HG03025 (cell line): ENCODE results near the gene KLHL18.
"Not testable (repeated sequence)": the region's sequence is repeated elsewhere in the genome, so short reads cannot be mapped to it uniquely, and the experiment has no call there.

Experiments used
- ATAC-seq: cut with Tn5 transposase; IDR thresholded peaks from one replicate; pipeline ENCODE4 v1.9.1; 2021; ENCODE audit warnings: mild to moderate bottlenecking, moderate library complexity; ENCODE audit not compliant: unreplicated experiment, low FRiP score

The KLHL18 gene

DNA sequence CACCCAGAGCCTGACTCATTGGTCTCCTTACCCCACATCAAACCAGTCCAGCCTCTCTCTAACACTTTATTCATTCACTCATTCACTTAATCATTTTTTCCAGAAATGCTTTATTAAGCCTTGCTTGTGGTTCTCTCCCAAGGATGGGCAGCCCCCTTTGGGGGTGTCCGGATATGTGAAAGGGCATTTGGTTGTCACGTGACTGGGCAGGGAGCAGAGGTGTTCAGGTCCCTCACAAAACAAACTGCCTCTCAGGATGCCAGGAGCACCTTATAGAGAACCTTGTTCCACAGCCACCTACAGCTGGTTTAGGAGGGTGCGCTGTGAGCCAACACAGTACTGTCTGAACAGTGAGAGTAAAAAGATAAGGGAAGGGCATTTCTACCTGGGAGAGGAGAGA lies 72.3 kb downstream of the KLHL18 start:
- ATAC-seq = no peak

DNA sequence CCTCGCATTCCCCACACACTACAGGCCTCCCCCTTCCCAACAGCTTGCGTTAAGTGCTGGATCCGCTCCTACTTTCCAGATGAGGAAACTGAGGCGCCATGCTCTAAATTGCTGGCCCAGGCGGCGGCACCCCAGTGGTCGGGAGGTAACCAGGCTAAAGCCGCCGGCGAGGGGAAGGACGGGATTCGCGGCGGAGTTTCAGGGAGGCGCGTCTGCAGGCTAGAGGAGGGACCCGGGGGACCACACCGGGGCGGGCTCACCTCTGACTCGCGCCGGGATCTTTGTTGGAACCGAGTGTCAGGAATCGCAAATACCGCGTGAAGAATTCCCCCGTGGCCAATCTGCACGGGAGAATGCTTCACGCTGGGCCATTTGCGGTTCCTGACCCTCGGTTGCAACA lies 73.5 kb downstream of the KLHL18 start:
- no peak for ATAC-seq

DNA sequence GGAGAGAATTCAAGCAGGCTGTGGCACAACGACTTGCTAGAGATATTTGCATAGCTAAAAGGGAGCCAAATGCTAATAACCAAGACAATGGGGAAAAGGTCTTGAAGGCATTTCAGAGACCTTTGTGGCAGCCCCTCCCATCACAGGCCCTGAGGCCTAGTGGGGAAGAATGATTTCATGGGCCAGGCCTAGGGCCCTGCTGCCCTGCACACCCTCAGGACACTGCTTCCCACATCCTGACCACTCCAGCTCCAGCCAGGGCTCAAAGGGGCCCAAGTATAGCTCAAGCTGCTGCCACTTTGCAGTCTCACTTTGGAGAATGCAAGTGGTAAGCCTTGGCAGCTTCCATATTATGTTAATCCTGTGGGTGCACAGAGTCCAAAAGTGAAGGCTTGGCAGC lies 76.6 kb downstream of the KLHL18 start:
- no peak for ATAC-seq

DNA sequence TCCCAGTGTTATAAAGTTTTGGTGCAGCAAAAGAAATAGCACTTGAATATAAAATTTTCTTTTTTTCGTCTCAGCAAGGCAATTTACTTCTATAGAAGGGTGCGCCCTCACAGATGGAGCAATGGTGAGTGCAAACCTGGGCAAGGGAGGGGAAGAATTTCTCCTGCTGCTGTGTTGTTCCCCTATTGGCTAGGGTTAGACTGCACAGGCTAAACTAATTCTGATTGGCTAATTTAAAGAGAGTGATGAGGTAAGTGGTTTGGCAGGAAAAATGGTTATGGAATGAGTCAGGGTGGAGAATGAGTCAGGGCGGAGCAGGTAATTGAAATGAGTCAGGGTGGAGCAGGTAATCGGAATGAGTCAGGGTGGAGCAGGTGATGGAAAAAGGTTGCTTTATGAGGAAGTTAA lies 77.4 kb downstream of the KLHL18 start:
- not testable (repeated sequence) for ATAC-seq

DNA sequence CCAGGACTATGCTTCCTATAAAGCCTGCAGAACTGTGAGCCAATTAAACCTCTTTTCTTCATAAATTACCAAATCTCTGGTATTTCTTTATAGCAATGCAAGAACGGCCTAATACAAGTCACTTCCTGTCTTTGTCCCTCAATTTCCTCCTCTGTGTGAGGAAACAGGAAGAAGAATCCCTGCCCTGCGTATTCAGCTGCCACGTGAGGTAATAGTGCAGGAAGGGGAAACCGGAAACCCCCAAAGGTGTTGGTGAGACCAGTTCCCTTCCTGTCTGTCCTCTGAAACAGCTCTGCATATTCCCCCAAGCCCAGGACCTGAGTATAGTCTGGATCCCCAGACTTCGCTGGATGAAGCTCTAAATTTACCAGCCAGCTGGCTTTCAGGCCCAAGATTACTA lies 80.0 kb downstream of the KLHL18 start:
- ATAC-seq = no peak

DNA sequence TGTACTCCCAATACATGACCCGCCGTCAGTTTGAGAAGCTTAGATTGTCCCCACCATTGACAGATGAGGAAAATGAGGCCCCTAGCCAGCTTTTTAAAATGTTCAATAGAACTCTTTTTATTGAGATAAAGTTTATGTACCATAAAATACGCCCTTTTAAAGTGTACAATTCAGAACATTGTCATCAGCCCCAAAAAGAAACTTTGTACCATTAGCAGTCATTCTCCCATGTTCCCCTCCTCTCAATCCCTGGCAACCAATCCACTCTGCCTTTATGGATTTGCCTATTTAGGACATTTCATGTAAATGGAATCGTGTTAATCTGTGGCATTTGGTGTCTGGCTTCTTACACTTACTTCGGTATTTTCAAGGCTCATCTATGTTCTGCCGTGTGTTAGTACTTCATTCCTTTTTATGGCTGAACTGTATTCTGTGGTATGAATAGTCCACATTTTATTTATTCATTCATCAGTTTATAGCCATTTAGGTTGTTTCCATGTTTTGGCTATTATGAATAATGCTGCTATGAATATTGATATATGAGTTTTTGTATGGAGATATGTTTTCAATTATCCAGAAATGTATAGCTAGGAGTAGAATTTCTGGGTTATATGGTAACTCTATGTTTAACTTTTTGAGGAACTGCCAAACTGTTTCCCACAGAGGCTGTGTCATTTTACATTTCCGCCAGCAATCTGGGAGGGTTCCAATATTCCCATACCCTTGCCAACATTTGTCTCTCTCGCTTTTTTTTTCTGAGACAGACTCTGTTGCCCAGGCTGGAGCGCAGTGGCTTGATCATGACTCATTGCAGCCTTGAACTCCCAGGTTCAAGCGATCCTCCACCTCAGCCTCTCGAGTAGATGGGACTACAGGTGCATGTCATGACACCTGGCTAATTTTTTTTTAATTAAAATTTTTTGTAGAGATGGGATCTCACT lies 82.7 kb downstream of the KLHL18 start:
- ATAC-seq = no peak

DNA sequence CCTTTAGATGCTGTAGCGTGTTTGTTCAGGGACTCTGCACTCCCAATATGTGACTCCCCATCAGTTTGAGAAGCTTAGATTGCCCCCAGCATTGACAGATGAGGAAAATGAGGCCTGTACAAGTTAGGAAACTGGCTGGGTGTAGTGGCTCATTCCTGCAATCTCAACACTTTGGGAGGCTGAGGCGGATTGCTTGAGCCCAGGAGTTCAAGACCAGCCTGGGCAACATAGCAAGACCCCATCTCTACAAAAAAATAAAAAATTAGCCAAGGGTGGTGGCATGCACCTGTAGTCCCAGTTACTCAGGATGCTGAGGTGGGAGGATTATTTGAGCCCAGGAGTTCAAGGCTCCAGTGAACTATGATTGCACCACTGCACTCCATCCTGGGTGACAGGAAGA lies 84.1 kb downstream of the KLHL18 start:
- ATAC-seq = no peak

DNA sequence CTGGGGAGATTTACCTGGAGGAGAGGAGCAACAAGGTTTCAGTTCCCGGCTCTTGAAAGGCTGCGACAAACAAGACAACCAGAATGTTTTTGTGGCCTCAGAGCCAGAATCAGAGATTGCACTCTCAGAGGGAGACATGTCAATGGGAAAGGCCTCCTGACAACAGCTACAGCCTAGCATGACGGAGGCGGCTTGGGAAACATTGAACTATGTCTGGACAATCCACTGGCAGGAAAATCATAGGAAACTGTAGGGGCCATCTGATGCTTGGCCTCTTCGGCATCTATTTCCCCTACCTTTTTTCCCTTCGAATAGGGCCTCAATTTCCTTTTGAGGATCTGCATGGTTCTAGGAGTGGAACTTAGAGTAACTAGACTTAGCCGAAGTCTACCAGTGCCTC lies 84.9 kb downstream of the KLHL18 start:
- ATAC-seq = no peak

DNA sequence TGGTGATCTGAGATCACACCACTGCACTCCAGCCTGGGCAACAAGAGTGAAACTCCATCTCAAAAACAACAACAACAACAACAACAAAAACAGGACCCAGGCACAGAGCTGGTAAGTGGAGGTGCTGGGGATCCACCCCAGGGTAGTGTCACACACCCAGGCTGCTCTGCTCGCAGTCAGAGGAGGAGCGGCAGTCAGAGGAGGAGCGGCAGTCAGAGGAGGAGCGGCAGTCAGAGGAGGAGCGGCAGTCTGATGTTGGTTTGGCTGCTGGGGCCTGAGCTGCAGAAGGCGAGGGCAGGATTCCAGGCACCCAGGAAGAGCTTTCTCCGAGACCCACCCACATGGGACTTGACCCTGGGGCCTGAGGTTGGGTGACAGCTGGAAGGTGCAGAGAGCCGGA lies 87.3 kb downstream of the KLHL18 start:
- ATAC-seq = not testable (repeated sequence)

DNA sequence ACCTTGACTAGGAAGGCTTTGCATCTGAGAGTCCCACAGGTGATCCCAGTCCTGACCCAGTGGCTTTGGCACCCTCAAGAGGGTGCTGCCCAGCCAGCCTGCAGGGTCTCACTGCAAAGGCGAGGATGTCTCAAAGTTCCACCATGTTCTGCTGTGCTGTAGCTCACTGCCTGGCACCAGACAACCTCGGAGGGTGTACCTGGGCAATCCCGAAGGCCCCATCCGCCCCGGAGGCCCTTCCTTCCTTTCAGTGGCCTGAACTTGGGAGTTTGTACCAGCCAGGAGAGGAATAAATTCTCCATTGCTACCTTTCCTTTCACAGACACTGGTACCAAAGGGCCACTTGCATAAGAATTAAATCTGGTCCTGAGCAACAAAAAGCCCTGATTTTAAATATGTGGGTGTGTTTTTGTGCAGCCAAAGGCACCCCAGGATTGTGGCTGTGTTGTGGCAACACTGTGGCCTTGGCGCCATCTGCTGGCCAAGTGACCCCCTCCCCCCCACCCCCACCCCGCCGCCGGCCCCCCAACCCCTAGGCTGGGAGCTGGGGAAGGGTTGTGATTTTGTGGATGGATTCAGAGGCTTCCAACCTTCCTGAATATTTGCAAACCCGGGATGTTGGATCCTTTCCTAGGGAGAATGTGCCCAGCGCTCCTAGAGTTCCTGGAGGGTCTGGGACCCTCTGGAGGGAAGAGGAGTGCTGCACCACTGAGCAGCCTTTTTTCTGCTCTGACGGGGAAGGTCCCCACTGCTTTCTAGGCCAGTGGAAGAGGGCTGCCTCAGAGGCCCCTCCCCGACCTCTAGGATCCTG lies 88.3 kb downstream of the KLHL18 start:
- no peak for ATAC-seq

DNA sequence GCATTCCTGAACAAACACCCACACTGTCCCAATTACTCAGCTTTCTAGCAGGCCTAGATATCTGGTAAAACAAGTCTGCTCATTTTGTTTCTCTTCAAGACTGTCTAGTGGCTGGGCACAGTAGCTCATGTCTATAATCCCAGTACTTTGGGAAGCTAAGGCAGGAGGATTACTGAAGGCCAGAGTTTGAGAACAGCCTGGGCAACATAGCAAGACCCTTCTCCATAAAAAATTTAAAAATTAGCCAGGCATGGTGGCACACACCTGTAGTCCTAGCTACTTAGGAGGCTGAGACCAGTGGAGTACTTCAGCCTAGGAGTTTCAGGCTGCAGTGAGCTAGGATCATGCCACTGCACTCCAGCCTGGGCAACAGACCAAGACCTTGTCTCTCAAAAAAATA lies 91.8 kb downstream of the KLHL18 start:
- no peak for ATAC-seq

DNA sequence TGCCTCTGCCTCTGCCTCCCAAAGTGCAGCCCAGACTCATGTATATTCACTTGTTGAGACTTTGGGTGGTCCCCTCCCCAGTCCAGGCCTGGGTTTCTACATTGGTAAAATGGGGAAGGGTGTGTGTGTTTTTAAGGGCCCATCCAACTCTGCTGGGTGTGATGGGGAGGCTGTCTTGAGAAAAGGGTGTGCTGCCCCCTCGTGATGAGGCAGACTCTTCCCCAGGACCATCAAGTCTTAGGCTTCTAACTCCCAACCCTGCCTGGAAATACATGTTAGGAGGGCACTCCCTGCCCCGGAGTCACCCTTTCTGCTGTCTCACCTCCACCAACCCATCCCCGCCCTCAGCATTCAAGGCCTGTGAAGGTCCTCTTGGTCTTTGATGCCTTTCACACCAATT lies 93.6 kb downstream of the KLHL18 start:
- no peak for ATAC-seq

DNA sequence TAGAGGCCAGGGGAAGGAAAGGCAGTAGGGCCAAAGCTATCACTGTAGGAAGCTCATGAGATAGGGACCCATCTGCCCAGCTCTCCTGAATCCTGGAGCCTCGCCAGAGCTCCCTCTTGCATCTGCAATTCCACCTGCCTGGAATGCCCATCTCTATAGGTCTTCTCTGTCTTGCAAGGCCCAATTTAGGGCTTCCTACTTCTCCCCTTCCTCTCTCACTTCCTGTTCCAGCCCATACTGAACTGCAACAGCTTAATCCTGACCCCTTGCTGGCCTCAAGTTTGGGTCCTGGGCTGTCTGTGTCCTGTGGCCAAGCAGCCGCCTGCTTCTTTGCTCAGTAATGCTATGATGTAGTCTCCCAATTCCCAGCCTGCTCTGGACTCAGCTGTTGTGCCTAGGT lies 94.4 kb downstream of the KLHL18 start:
- no peak for ATAC-seq

DNA sequence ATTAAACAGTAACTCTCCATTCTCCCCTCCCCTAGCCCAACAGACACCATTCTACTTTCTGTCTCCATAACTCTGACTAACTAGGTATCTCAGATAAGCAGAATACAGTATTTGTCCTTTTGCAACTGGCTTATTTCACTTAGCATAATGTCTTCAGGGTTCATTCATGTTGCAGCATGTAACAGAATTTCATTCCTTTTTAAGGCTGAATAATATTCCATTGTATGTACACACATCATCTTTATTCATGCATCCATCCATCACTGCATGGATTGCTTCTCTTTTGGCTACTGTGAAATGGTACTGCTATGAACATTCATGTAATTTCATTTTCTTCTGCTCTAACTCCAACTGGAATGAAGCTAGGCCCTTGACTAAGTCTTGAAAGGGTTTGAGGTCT lies 96.1 kb downstream of the KLHL18 start:
- ATAC-seq = no peak

DNA sequence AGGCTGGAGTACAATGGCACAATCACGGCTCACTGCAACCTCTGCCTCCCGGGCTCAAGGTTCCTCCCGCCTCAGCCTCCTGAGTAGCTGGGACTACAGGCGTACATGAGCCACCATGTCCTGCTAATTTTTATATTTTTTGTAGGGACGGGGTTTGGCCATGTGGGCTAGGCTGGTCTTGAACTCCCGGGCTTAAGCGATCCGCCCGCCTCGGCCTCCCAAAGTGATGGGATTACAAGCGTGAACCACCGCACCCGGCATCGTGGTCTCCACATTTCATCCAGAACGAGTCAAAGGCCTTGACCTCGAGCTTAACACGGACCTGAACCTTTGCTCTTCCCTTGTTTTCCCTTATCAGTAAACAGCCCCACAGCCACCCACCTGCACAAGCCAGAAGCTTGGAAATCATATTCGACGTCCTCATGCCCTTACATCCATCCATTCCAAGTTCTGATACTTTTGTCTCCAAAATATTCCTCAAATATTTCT lies 96.7 kb downstream of the KLHL18 start:
- no peak for ATAC-seq

DNA sequence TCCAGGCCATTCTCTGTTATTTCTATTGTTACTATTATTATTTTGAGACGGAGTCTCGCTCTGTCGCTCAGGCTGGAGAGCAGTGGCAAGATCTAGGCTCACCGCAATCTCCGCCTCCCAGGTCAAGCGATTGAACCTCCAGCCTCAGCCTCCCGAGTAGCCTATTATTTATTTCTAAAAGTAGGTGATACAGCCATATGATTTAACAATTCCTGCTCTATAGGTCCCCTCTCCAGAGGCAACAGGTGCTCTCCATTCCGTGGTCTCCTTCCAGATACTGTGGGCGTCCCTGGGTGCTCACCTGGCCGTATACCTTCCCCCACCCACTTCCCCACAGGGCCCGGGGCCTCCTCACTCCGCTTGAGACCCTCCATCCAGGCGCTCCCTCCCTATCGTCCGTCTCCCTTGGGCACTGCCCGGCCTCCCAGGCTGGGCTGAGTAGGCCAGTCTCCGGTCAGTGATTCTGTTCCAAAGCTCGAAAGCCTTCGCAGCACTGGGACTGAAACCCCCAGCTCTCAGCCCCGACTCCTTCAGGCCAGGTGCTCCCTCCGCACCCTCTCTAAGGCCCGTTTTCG lies 97.4 kb downstream of the KLHL18 start:
- ATAC-seq = peak; percentile 7

DNA sequence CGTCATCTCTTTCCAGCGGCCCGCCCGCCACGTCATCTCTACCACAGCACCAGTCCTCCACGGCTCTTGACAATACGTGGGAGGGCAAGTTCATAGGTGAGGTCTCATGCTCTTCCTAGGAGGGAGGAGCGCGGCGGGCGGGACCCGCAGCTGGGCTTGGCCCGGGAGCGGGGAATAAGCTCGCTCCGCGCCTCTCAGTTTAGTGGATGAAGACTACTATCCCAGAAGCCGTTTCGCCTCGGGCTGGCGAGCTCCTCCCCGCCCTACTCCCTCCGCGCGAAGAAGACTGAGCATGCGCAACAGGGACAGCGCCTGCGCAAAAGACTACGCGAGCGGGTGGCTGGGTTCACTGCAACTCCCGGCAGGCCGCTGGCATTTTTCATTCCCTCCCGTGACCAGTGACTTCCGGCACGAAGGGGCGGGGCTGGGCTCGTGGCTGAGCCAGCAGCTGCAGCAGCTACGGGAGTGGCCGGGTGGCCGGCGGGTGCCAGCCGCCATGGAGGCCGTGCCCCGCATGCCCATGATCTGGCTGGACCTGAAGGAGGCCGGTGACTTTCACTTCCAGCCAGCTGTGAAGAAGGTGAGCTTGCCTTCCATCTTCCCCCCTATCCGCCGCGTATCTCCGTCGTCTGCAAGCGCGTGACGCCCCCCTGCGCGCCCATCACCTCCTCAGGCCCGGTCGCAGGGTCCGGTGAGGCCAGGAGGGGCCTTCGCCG lies 98.0 kb downstream of the KLHL18 start, which contains the start of gene PTPN23:
PTPN23 (plus strand) TSS at position 421 of the 716 bp plus-strand sequence; CDS start at position 497, 76 bp downstream.
- ATAC-seq = peak; percentile 71

DNA sequence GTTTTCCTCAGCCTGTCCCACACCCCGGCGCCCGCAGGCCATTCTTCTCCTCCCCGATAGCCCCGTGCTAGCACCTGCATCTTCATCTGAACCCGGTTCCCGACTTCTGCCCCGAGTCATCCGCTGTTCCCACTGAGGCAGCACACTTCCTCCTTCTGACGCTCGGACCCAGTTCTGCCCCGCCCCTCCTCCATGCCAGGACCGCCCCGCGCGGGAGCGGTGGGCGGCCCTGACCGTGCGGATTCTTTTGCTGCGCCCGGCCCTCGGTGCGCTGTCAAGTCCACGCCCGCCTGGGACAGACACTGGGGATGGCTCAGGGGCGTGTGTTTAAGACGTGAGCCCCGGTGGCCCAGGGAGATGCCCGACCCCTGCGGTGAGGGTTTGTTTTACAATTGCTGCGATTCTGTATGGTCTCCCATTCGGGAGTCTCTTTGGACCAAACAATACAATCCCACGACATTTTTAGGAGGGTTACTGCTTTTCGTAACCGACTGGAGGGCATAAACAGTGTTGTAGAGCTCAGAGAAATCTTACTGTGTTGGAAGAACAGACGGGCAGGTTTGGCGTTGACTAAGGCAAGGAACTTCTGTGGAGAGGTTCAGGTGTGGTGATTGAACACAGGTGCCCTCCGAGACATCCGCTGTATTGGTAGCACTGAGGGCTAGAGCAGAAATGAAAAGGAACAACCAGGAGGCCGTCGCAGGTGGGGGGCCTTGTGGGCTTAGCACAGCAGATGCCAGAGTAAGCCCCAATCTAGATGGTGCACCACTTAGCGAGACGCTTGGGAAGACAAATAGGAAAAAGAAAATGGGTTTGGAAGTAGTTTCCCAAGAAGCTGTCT lies 98.8 kb downstream of the KLHL18 start:
- ATAC-seq = peak; percentile 59

DNA sequence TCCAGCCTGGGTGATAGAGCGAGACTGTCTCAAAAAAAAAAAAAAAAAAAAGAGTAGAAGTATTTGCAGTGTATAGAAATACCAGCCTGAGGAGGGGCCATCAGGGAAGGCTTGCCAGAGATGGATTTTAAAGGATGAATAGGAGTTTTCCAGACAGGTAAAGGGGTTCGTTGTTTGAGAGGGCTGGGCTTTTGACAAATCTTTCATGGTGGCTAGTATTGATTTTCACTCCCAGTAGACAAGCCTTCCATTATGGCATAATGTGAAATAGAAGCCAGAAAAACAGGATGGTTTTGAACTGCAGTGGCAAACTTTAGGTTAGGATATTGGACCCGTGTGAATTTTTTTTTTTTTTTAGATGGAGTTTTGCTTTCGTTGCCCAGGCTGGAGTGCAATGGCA lies 101.7 kb downstream of the KLHL18 start:
- ATAC-seq = no peak
